ENCODE data around the gene SEC24B. TPM values are rescaled to one million over a fixed set of nuclear protein-coding genes. Genes with fewer than 3 reads are reported as not detected.

The SEC24B gene
- total and polyA plus RNA-seq, 2 donors (not counting 3 experiments of a cell fraction or from before 2014, with no cell fraction given) = 35.9 to 46.2 TPM

- no peak overlapping the region for H3K4me3 ChIP-seq (replicated peaks in 1 of 3; ENCODE audit: insufficient read depth in 1 of 3, low read depth in 1 of 3, low read length in 3 of 3)
- H3K9me3 ChIP-seq (replicated peaks; ENCODE audit: control insufficient read depth, insufficient read depth, low read length) = no peaks in the 10 kb centered on the region
- TF ChIP-seq POLR2A (IDR thresholded peaks at IDR 0.05; ENCODE audit: low read depth, low read length) (no peak), FOS (IDR thresholded peaks at IDR 0.05; ENCODE audit: borderline replicate concordance, insufficient read depth, low read length) (no peak), EZH2 (IDR thresholded peaks at IDR 0.05; ENCODE audit: borderline replicate concordance, low read depth, low read length, severe bottlenecking) (no peak), CTCF (IDR thresholded peaks at IDR 0.05; ENCODE audit: extremely low read depth in 1 of 2, insufficient read depth in 1 of 2, low read depth in 1 of 2, low read length in 2 of 2) (no peak), JUN (IDR thresholded peaks at IDR 0.05; ENCODE audit: borderline replicate concordance, insufficient read depth, insufficient read length, low read depth) (no peak), MAX (IDR thresholded peaks at IDR 0.05; ENCODE audit: insufficient read depth, insufficient read length) (no peak), MYC (IDR thresholded peaks at IDR 0.05; ENCODE audit: low read depth, low read length) (no peak), GATA2 (IDR thresholded peaks at IDR 0.05; ENCODE audit: insufficient read depth, insufficient read length, low read depth, low read length) (no peak), POLR2AphosphoS5 (IDR thresholded peaks at IDR 0.05; ENCODE audit: insufficient read depth, low read depth, low read length) (no peak)
- no peak for FAIRE-seq
- H3K36me3 ChIP-seq (ENCODE audit: control insufficient read depth in 2 of 2, extremely low read depth in 1 of 2, insufficient read depth in 2 of 2, low read length in 2 of 2) = no peaks in the 10 kb centered on the region
- BruUV-seq (replicated peaks) = no TSS peak
- DNase-seq (ENCODE audit: low read depth, low spot score) = no peak
- H3K4me2 ChIP-seq (ENCODE audit: insufficient read depth, low read length) = no peak overlapping the region
- POLR2A ChIA-PET = no interaction called here
- peaks cover 13% of the 10 kb centered on the region for H3K4me1 ChIP-seq (ENCODE audit: control insufficient read depth, extremely low read depth, insufficient read depth, low read length)
- H3K9me1 ChIP-seq (replicated peaks; ENCODE audit: control insufficient read depth, extremely low read depth, insufficient read depth, low read length) = no peaks in the 10 kb centered on the region
- H2AFZ ChIP-seq (ENCODE audit: low read depth, low read length) = no peak overlapping the region
- no peak overlapping the region for H3K27ac ChIP-seq (ENCODE audit: insufficient read depth, low read depth, low read length)
- H3K79me2 ChIP-seq (ENCODE audit: control insufficient read depth, insufficient read depth, low read length) = peaks cover 8% of the 10 kb centered on the region
- no peaks in the 10 kb centered on the region for H3K27me3 ChIP-seq (ENCODE audit: control insufficient read depth in 2 of 2, insufficient read depth in 2 of 2, low read length in 2 of 2)
- intact Hi-C loops (cut with micrococcal nuclease) = loop anchor here (10.0 kb wide), 1 partner anchor 403 kb away; no protein-coding TSS in a partner anchor
- dilution Hi-C loops (cut with MboI; ENCODE audit: extremely low pct_ligation_motif_present, low sequenced_read_pairs) = no loop called here
- no peaks in the 10 kb centered on the region for H4K20me1 ChIP-seq (replicated peaks; ENCODE audit: control insufficient read depth, extremely low read depth, insufficient read depth, low read length)
- CTCF ChIA-PET = interaction anchor here (0.8 to 1.7 kb wide), 11 partner anchors 8 to 408 kb away, joined by 3 to 6 read pairs (median 3); partner anchors contain the start of gene SEC24B
- no peak overlapping the region for H3K9ac ChIP-seq (replicated peaks; ENCODE audit: extremely low read depth, insufficient read depth, low read length)
Measured at GRCh38 chr4:109571494-109571893, 137.9 kb downstream of the SEC24B start.
